ENCODE results near the gene TSHR. TPM values are rescaled to one million over a fixed set of nuclear protein-coding genes. Genes with fewer than 3 reads are reported as not detected.

The TSHR gene
- total and polyA plus RNA-seq, 2 of the 13 experiments (the other 11 are each of a cell fraction or from before 2014, with no cell fraction given) = not detected

- WGBS (ENCODE audit: low lambda C conversion rate) = 0% methylated on average over 1 of the region's 1 CpG
Measured at GRCh38 chr14:81004575-81004974, 49.2 kb downstream of the TSHR start.

More at GRCh38 chr14:81004575-81004974, 49.2 kb downstream of the TSHR start:
- H3K36me3 ChIP-seq (replicated peaks in 1 of 2; ENCODE audit: control insufficient read depth in 1 of 2, insufficient read depth in 2 of 2, low read length in 2 of 2) = no peaks in the 10 kb centered on the region
- intact Hi-C loops (cut with micrococcal nuclease; ENCODE audit: unreplicated experiment) = no loop called here
- no peaks in the 10 kb centered on the region for H3K79me2 ChIP-seq (ENCODE audit: insufficient read depth, low read length)
- H3K27me3 ChIP-seq (ENCODE audit: control insufficient read depth in 1 of 2, insufficient read depth in 2 of 2, low read length in 2 of 2) = peaks cover 0 to 12% of the 10 kb centered on the region in 2 experiments; a peak in 2 of 5 replicates
- in situ Hi-C loops (cut with HindIII; ENCODE audit: extremely low pct_ligation_motif_present, low pct_unique_long_range_greater_than_20kb) = no loop called here
- no peak overlapping the region for H3K9ac ChIP-seq (ENCODE audit: insufficient read depth, low read depth, low read length)
- no peaks in the 10 kb centered on the region for H3K9me3 ChIP-seq (ENCODE audit: low read length)
- no peaks in the 10 kb centered on the region for H3K4me1 ChIP-seq (ENCODE audit: insufficient read depth, low read length)
- TF ChIP-seq ZNF335 (CRISPR knock-in tag; IDR thresholded peaks at IDR 0.05) (no peak), REPIN1 (CRISPR knock-in tag; IDR thresholded peaks at IDR 0.05; ENCODE audit: borderline replicate concordance, low read depth) (no peak), ZNF781 (CRISPR knock-in tag; IDR thresholded peaks at IDR 0.05; ENCODE audit: borderline replicate concordance, not compliant biosample characterization) (no peak), MBNL3 (CRISPR knock-in tag; conservative IDR thresholded peaks at IDR 0.05) (no peak), KLF6 (CRISPR knock-in tag; IDR thresholded peaks at IDR 0.05) (no peak), ZMYM3 (CRISPR knock-in tag; IDR thresholded peaks at IDR 0.05) (no peak), ZNF772 (CRISPR knock-in tag; IDR thresholded peaks at IDR 0.05) (no peak), MAFK (conservative IDR thresholded peaks at IDR 0.05 in 1 of 2, IDR thresholded peaks at IDR 0.05 in 1 of 2; ENCODE audit: low read length in 2 of 2) (peak; percentile 67 to 77), IKZF1 (IDR thresholded peaks at IDR 0.05) (no peak), NPAS2 (CRISPR knock-in tag; IDR thresholded peaks at IDR 0.05; ENCODE audit: borderline replicate concordance) (no peak), ZNF891 (CRISPR knock-in tag; IDR thresholded peaks at IDR 0.05) (no peak), TAF1 (CRISPR knock-in tag; IDR thresholded peaks at IDR 0.05) (no peak), PHB2 (IDR thresholded peaks at IDR 0.05; ENCODE audit: partially characterized antibody) (no peak), XBP1 (CRISPR knock-in tag; IDR thresholded peaks at IDR 0.05) (no peak), POGK (CRISPR knock-in tag; conservative IDR thresholded peaks at IDR 0.05) (no peak), MAFF (IDR thresholded peaks at IDR 0.05; ENCODE audit: low read depth, low read length) (peak; percentile 53), ZNF530 (CRISPR knock-in tag; IDR thresholded peaks at IDR 0.05; ENCODE audit: low read depth) (no peak)
- H3K4me3 ChIP-seq (replicated peaks in 1 of 3; ENCODE audit: insufficient read depth in 1 of 3, low read depth in 2 of 3, low read length in 3 of 3) = no peak overlapping the region
- no peak for FAIRE-seq
- no peak for DNase-seq (ENCODE audit: low spot score)
- H4K20me1 ChIP-seq (ENCODE audit: insufficient read depth, low read length) = no peaks in the 10 kb centered on the region
- CTCF ChIA-PET (ENCODE audit: low intra/inter-chr PET ratio, low total read pairs) = no interaction called here
- no TSS peak for BruUV-seq (replicated peaks)
- ATAC-seq = no peak
- H2AFZ ChIP-seq (ENCODE audit: low read length) = no peak overlapping the region
- no peak overlapping the region for H3K27ac ChIP-seq (ENCODE audit: extremely low read length, insufficient read depth, low read length)
- H3K4me2 ChIP-seq (ENCODE audit: low read depth, low read length) = no peak overlapping the region
- POLR2A ChIA-PET = no interaction called here

All from HepG2 (cell line).